Neuron (in vitro differentiated cells): ENCODE data around the gene CMSS1.
"Not testable (repeated sequence)": the region's sequence is repeated elsewhere in the genome, so short reads cannot be mapped to it uniquely, and the experiment has no call there.

Experiments used
- H2AFZ ChIP-seq: one replicate; pipeline ENCODE4 v1.6.1; 2013; ENCODE audit warnings: low read depth, mild to moderate bottlenecking, inconsistent platforms, low read length, moderate library complexity
- H3K27me3 ChIP-seq: one replicate; pipeline ENCODE4 v1.6.1; 2013; ENCODE audit warnings: low read length; ENCODE audit not compliant: insufficient read depth
- H3K36me3 ChIP-seq: one replicate; pipeline ENCODE4 v1.6.1; 2013; ENCODE audit warnings: low read length; ENCODE audit not compliant: insufficient read depth
- H3K4me1 ChIP-seq: one replicate; pipeline ENCODE4 v1.6.1; 2013; ENCODE audit warnings: low read length; ENCODE audit not compliant: insufficient read depth
- H3K4me3 ChIP-seq: 2 replicates; pipeline ENCODE4 v1.5.1; 2013; ENCODE audit warnings: mild to moderate bottlenecking, low read length, moderate library complexity
- H3K9me3 ChIP-seq: one replicate; pipeline ENCODE4 v1.6.1; 2013; ENCODE audit warnings: low read length

The CMSS1 gene

DNA sequence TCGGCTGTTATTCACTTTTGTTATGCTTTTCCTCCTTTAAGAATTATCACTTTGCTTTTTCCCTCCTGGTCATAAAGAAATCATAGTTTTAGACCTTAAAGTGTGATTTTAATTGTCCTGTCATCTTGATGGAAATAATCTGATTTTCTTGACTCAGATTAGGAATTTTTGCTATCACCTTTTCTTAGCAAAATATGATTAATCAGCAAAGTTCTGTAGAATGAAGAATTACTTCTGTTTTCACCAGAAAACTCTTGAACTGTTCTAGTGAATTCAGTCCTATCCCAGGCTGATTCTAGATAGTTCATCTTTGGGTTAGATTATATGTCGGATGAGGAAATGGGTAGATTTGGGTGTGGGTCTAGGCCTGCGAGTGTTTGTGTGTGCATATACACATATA is 12.2 kb downstream of the CMSS1 start:
- H3K27me3 ChIP-seq, result no peaks in the 10 kb centered on the region
- H3K4me1 ChIP-seq, result peaks cover 3% of the 10 kb centered on the region
- no peaks in the 10 kb centered on the region for H3K9me3 ChIP-seq
- no peak overlapping the region for H3K4me3 ChIP-seq
- no peaks in the 10 kb centered on the region for H3K36me3 ChIP-seq
- no peak overlapping the region for H2AFZ ChIP-seq

- Histone ChIP-seq H3K4me3 (no peak overlapping the region), H3K4me1 (peaks cover 2% of the 10 kb centered on the region), H3K36me3 (no peaks in the 10 kb centered on the region), H3K9me3 (no peaks in the 10 kb centered on the region), H2AFZ (no peak overlapping the region), H3K27me3 (no peaks in the 10 kb centered on the region)
These were observed 16.0 kb downstream of the CMSS1 start for GRCh38 chr3:99833617-99834205.

- no peaks in the 10 kb centered on the region for H3K36me3 ChIP-seq
- H3K4me1 ChIP-seq, result no peaks in the 10 kb centered on the region
- no peaks in the 10 kb centered on the region for H3K9me3 ChIP-seq
- no peak overlapping the region for H3K4me3 ChIP-seq
- H2AFZ ChIP-seq, result no peak overlapping the region
- H3K27me3 ChIP-seq, result no peaks in the 10 kb centered on the region
These were observed 16.7 kb downstream of the CMSS1 start for GRCh38 chr3:99834211-99834957.

GRCh38 chr3:99836681-99837080 is 19.0 kb downstream of the CMSS1 start:
- H3K9me3 ChIP-seq, result no peaks in the 10 kb centered on the region
- H3K27me3 ChIP-seq, result no peaks in the 10 kb centered on the region
- no peaks in the 10 kb centered on the region for H3K4me1 ChIP-seq
- H3K4me3 ChIP-seq, result no peak overlapping the region
- H3K36me3 ChIP-seq, result no peaks in the 10 kb centered on the region
- H2AFZ ChIP-seq, result no peak overlapping the region

DNA sequence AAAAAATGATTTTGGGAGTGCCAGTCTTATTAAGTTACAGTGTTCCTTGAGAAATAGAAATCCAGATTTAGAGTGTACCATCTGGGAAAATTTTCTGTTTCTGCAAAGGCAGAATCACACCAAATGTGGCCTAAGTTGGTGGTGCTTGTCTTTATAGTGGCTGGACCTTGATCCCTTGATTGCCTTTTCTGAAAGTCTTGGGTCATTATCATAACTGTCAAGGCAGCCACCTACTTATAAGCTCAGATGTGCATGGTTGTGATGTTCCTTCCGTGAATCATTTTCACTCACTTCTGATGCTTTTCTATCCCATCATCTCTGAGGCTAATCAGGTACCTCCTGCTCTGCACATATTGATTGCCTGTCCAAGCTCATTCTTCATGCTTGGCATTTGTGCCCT is 20.1 kb downstream of the CMSS1 start:
- H3K4me3 ChIP-seq, result no peak overlapping the region
- no peaks in the 10 kb centered on the region for H3K9me3 ChIP-seq
- no peaks in the 10 kb centered on the region for H3K27me3 ChIP-seq
- no peak overlapping the region for H2AFZ ChIP-seq
- H3K4me1 ChIP-seq, result no peaks in the 10 kb centered on the region
- no peaks in the 10 kb centered on the region for H3K36me3 ChIP-seq

GRCh38 chr3:99838755-99839154 is 21.1 kb downstream of the CMSS1 start:
- Histone ChIP-seq H3K27me3 (no peaks in the 10 kb centered on the region), H2AFZ (no peak overlapping the region), H3K4me3 (no peak overlapping the region), H3K9me3 (no peaks in the 10 kb centered on the region), H3K4me1 (peaks cover 3% of the 10 kb centered on the region), H3K36me3 (no peaks in the 10 kb centered on the region)

GRCh38 chr3:99839613-99840012 is 22.0 kb downstream of the CMSS1 start:
- Histone ChIP-seq H3K27me3 (no peaks in the 10 kb centered on the region), H3K4me1 (peaks cover 6% of the 10 kb centered on the region), H2AFZ (no peak overlapping the region), H3K4me3 (no peak overlapping the region), H3K36me3 (no peaks in the 10 kb centered on the region), H3K9me3 (no peaks in the 10 kb centered on the region)

- H3K4me1 ChIP-seq, H2AFZ ChIP-seq, H3K9me3 ChIP-seq, H3K4me3 ChIP-seq, H3K36me3 ChIP-seq, H3K27me3 ChIP-seq: not testable (repeated sequence)
These were observed 24.3 kb downstream of the CMSS1 start for GRCh38 chr3:99841949-99842348.

- Histone ChIP-seq H3K9me3 (no peaks in the 10 kb centered on the region), H3K27me3 (no peaks in the 10 kb centered on the region), H3K4me3 (no peak overlapping the region), H3K4me1 (peaks cover 6% of the 10 kb centered on the region), H3K36me3 (no peaks in the 10 kb centered on the region), H2AFZ (no peak overlapping the region)
These were observed 25.3 kb downstream of the CMSS1 start for GRCh38 chr3:99842826-99843589.

DNA sequence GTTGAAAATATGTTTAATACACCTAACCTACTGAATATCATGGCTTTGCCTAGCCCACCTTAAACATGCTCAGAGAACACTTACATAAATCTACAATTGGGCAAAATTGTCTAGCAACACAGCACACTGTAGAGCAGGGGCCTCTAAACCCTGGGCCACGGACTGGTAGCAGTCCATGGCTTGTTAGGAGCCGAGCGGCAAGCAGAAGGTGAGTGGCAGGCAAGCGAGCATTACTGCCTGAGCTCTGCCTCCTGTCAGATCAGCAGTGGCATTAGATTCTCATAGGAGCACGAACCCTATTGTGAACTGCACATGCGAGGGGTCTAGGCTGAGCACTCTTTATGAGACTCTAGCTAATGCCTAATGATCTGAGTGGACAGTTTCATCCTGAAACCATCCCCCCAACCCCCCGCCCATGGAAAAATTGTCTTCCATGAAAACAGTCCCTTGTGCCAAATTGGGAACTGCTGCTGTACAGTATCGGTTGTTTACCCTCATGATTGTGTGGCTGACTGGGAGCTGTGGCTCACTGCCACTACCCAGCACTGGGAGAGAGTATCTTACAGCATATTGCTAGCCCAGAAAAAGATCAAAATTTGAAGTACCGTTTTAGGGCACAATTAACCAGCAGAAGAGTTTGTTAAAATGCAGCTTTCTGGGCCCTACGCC is 26.1 kb downstream of the CMSS1 start:
- no peak overlapping the region for H2AFZ ChIP-seq
- H3K4me3 ChIP-seq, result no peak overlapping the region
- H3K36me3 ChIP-seq, result no peaks in the 10 kb centered on the region
- H3K4me1 ChIP-seq, result peaks cover 6% of the 10 kb centered on the region
- H3K27me3 ChIP-seq, result no peaks in the 10 kb centered on the region
- no peaks in the 10 kb centered on the region for H3K9me3 ChIP-seq

- H3K4me3 ChIP-seq, result no peak overlapping the region
- H3K36me3 ChIP-seq, result peaks cover 13% of the 10 kb centered on the region
- no peak overlapping the region for H2AFZ ChIP-seq
- peaks cover 6% of the 10 kb centered on the region for H3K4me1 ChIP-seq
- H3K9me3 ChIP-seq, result no peaks in the 10 kb centered on the region
- no peaks in the 10 kb centered on the region for H3K27me3 ChIP-seq
These were observed 27.7 kb downstream of the CMSS1 start for GRCh38 chr3:99845331-99845730.

- peaks cover 18% of the 10 kb centered on the region for H3K36me3 ChIP-seq
- H3K27me3 ChIP-seq, result no peaks in the 10 kb centered on the region
- no peak overlapping the region for H3K4me3 ChIP-seq
- H2AFZ ChIP-seq, result no peak overlapping the region
- peaks cover 6% of the 10 kb centered on the region for H3K4me1 ChIP-seq
- no peaks in the 10 kb centered on the region for H3K9me3 ChIP-seq
These were observed 28.3 kb downstream of the CMSS1 start for GRCh38 chr3:99845999-99846398.
